ENCODE results near the gene TCEA2. TPM values are rescaled to one million over a fixed set of nuclear protein-coding genes. Genes with fewer than 3 reads are reported as not detected.

The TCEA2 gene
- total and polyA plus RNA-seq, 9 of the 15 experiments (the other 6 are each of a cell fraction or from before 2014, with no cell fraction given) = 1.4 to 28.7 (median 5.4) TPM

GRCh38 chr20:64079273-64080012 lies 16.4 kb downstream of the TCEA2 start, which contains the start of gene RGS19 (continued):
- TF ChIP-seq RAD51 (IDR thresholded peaks at IDR 0.05; ENCODE audit: borderline replicate concordance, low read depth) = 0 out of 2 replicates have a peak, but pooled peaks have one; percentile 11
- peak; percentile 32; the same call in 1 of the 2 replicates for TF ChIP-seq ARID1B (IDR thresholded peaks at IDR 0.05)
- TF ChIP-seq RBBP5 (IDR thresholded peaks at IDR 0.05; ENCODE audit: borderline replicate concordance, insufficient read depth, low read length, poor library complexity, severe bottlenecking) = peak; percentile 37
- TF ChIP-seq CBFB (CRISPR knock-in tag; IDR thresholded peaks at IDR 0.05) = no peak
- TF ChIP-seq ZBTB49 (CRISPR knock-in tag; IDR thresholded peaks at IDR 0.05; ENCODE audit: borderline replicate concordance) = no peak
- TF ChIP-seq ZBTB11 (CRISPR knock-in tag; IDR thresholded peaks at IDR 0.05) = peak in 1 of 3 experiments; percentile 44; a peak in 2 of 6 replicates
- no peak for TF ChIP-seq LARP7 (IDR thresholded peaks at IDR 0.05)
- no peak for TF ChIP-seq NFYB (IDR thresholded peaks at IDR 0.05; ENCODE audit: extremely low read depth, insufficient read length)
- no peak for TF ChIP-seq EZH2 (IDR thresholded peaks at IDR 0.05; ENCODE audit: borderline replicate concordance, low read depth, low read length)
- TF ChIP-seq ELF1 (tag; IDR thresholded peaks at IDR 0.05) = peak; percentile 86
- peak; percentile 34 for TF ChIP-seq SAP30 (IDR thresholded peaks at IDR 0.05; ENCODE audit: borderline replicate concordance, insufficient read depth, low read depth, low read length, poor library complexity, severe bottlenecking)
- TF ChIP-seq SUPT5H (IDR thresholded peaks at IDR 0.05) = peak; percentile 49
- no peak for TF ChIP-seq EP300 (IDR thresholded peaks at IDR 0.05; ENCODE audit: low read length)
- peak; percentile 22 for TF ChIP-seq TAF1 (IDR thresholded peaks at IDR 0.05; ENCODE audit: control insufficient read depth, extremely low read depth, insufficient read depth, low read length, severe bottlenecking)
- TF ChIP-seq MNT (conservative IDR thresholded peaks at IDR 0.05) = peak; percentile 67 to 86; a peak in 3 of 4 replicates
- peak; percentile 77 for TF ChIP-seq SMAD4 (CRISPR knock-in tag; conservative IDR thresholded peaks at IDR 0.05)
- peak; percentile 89 for TF ChIP-seq MYC (IDR thresholded peaks at IDR 0.05; ENCODE audit: low read depth, low read length)
- TF ChIP-seq MYC (CRISPR knock-in tag; IDR thresholded peaks at IDR 0.05; ENCODE audit: borderline replicate concordance, low read depth) = no peak
